ENCODE results near the gene EFNA1.

EFNA1 gene

GRCh38 chr1:155127105-155127966, at the start of gene EFNA1:
Gene EFNA1 (plus strand): TSS chr1:155127876. CDS start chr1:155127978, 102 bp downstream.
- DNase-seq (ENCODE audit: low read depth, low spot score): no peak

GRCh38 chr1:155078469-155079209, 49.0 kb upstream of the EFNA1 start, which contains the start of gene EFNA3:
Gene EFNA3 (plus strand): TSS chr1:155078837. CDS start chr1:155078942, 105 bp downstream.
- DNase-seq (ENCODE audit: low read depth, low spot score): no peak

- no peak for DNase-seq (ENCODE audit: low read depth, low spot score)
These were observed 48.5 kb upstream of the EFNA1 start for GRCh38 chr1:155079210-155079486.

GRCh38 chr1:155079487-155080311, 48.0 kb upstream of the EFNA1 start:
- no peak for DNase-seq (ENCODE audit: low read depth, low spot score)

- DNase-seq (ENCODE audit: low read depth, low spot score): no peak
These were observed 47.1 kb upstream of the EFNA1 start for GRCh38 chr1:155080312-155081228.

DNA sequence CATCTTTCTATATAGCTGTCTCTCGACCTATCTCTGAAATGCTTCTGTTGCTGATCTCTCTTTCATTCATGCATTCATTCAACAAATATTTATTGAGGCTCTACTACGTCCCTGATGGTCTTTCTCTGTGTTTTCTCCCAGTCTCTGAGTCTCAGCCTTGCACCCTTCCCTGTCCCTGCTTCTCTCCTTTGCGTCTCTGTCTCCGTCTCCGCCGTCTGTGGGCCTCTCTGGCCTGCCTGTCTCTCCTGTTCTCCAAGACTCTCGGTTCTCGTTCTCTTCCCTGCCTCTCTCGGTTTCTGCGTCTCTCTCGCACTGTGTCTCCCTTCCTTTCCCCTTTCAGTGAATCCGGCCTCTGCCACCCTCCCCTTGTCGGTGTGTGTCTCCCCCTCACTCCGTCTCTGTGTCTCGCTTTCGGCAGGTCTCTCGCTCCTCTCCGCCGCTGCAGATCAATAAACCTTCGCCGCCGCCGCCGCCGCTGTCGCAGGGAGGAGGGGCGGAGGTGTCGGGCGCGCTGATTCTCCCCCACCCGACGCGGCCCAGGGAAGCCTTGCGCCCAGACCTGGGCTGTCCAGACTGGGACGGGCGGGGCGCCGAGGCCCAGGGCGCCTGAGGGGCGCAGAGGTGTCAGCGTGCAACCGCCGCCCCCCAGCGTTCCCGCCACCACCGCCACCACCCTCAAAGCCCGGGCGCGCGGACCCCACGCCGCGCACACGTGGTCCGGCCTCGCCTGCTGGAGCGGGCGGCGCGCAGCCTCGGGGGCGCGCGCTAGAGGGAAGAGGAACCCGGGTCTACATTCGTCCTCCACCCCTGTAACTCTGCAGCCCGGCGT, 46.0 kb upstream of the EFNA1 start:
- no peak for DNase-seq (ENCODE audit: low read depth, low spot score)

DNA sequence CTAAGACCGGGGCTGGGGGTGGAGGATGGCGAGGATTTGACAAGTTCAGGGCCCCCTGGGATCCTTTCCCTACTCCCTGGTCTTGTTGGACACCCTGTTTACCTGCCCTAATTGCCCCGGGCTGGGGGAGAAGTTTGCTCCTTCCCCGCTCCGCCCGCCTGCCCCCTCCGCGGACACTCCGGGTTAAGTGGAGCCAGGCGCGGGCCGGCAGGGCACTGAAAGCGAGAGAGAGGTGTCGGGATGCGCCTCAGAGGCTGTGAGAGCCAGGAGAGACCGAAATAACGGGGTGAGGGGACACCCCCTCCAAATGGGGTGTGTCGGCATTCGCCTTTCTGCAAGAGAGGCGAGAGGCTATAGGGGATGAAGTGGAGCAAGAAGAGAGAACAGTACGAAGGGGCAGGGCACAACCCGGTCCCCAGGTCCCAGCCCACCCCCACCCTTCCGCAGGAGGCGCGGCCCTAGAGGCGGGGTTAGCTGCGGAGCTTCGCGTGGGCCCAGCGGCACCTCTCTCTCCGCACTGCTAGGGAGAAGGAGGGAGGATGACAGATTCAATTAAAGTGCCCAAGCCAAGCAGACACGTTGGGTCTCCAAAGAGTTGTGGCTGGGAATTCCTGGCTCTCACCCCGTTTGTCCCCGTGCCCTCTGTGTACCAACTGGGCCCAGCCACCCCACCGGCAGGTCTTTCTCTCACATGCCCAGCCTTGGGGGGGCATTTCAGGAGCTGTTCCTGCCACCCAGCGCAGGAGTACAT, 45.2 kb upstream of the EFNA1 start:
- no peak for DNase-seq (ENCODE audit: low read depth, low spot score)

- DNase-seq (ENCODE audit: low read depth, low spot score): no peak
These were observed 44.6 kb upstream of the EFNA1 start for GRCh38 chr1:155083052-155083541.

GRCh38 chr1:155083865-155084721, 43.6 kb upstream of the EFNA1 start:
- no peak for DNase-seq (ENCODE audit: low read depth, low spot score)

DNA sequence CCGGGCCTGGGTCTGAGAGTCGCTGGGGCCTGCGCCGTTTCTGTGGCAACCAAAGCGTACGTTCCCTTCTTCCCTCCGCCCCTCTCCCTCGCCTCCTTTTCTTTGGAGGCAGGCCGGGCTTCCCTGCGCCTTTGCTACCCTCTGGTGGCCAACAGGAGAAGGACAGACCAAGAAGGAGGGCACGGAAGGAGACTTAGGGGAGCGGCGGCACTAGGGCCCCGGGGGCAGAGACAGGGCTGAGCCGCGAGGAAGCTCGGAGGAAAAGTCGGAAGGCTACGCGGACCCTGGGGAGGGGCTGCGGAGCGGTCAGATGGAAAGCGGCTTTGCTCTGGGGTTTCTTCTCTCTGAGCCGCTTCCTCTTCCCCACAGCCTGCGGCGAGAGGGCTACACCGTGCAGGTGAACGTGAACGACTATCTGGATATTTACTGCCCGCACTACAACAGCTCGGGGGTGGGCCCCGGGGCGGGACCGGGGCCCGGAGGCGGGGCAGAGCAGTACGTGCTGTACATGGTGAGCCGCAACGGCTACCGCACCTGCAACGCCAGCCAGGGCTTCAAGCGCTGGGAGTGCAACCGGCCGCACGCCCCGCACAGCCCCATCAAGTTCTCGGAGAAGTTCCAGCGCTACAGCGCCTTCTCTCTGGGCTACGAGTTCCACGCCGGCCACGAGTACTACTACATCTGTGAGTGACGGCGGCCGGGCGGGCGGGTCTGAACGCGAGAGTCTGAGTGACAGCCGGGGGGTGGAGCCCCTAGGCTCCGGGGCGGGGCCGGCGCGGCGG, 42.8 kb upstream of the EFNA1 start:
- DNase-seq (ENCODE audit: low read depth, low spot score): peak; percentile 93

- DNase-seq (ENCODE audit: low read depth, low spot score): no peak
These were observed 42.1 kb upstream of the EFNA1 start for GRCh38 chr1:155085504-155086127.

DNA sequence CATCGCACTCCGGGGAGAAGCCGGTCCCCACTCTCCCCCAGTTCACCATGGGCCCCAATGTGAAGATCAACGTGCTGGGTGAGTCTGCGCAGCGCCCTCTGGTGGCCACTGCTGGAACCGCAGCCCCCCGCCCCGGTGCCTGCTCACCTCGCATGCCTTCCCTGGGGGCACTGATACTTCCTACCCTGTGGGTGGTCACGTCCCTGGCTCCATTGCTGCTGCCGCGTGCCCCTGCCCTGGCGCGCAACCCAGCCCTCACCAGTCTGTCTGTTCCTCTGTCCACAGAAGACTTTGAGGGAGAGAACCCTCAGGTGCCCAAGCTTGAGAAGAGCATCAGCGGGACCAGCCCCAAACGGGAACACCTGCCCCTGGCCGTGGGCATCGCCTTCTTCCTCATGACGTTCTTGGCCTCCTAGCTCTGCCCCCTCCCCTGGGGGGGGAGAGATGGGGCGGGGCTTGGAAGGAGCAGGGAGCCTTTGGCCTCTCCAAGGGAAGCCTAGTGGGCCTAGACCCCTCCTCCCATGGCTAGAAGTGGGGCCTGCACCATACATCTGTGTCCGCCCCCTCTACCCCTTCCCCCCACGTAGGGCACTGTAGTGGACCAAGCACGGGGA, 41.4 kb upstream of the EFNA1 start:
- no peak for DNase-seq (ENCODE audit: low read depth, low spot score)

DNA sequence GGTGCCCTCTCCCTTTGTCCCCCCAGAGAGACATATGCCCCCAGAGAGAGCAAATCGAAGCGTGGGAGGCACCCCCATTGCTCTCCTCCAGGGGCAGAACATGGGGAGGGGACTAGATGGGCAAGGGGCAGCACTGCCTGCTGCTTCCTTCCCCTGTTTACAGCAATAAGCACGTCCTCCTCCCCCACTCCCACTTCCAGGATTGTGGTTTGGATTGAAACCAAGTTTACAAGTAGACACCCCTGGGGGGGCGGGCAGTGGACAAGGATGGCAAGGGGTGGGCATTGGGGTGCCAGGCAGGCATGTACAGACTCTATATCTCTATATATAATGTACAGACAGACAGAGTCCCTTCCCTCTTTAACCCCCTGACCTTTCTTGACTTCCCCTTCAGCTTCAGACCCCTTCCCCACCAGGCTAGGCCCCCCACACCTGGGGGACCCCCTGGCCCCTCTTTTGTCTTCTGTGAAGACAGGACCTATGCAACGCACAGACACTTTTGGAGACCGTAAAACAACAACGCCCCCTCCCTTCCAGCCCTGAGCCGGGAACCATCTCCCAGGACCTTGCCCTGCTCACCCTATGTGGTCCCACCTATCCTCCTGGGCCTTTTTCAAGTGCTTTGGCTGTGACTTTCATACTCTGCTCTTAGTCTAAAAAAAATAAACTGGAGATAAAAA, 40.7 kb upstream of the EFNA1 start:
- no peak for DNase-seq (ENCODE audit: low read depth, low spot score)

DNA sequence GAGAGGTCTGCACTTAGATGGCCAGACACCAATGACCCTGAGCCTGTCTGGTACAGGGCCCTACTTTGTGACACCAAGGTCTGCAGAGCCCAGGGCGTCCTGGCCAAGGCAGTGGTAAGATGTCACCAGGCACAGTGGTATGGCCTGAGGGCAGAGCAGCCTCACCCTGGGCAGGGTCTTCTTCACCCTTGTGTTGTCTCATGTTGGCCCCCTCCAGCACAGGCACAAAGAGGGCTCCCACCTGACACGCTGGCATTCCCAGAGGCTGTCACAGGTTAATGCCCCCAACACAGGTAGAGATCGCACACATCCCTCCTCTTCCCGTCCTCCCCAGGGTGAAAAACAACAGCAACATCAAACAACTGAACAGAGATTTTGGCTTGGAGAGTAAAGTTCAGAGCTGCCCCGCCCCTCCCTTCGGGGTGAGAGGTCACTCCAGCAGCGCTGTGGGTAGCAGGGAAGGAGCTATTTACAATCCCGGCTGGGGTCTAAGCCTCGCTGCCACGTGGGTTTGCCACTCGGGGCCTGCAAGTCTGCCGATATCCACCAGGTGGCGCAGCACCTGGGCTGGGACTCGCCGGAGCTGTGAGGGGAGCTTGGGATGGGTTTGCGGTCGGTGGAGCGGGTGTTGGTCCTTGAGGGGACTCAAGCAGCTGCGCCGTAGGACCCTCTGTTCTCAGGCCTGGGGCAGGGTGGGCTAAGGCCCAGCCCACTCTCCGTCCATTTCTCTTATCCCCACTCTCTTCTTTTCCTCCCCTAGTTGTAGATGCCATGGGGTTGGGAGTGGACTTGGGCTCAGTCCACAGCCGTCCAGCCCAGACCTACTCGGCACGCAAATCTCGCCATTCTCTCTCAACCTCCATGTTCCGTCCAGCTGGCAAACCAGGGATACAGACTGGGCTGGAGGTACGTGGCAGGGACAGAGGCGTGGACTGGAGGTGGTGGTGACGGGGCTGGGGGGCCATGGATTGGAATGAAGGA, 36.3 kb upstream of the EFNA1 start:
- peak; percentile 52 for DNase-seq (ENCODE audit: low read depth, low spot score)

GRCh38 chr1:155092131-155092530, 35.5 kb upstream of the EFNA1 start:
- DNase-seq (ENCODE audit: low read depth, low spot score): no peak

Measured in smooth muscle cell of the brain vasculature (primary cell).